Retina (tissue), 1 donor: ENCODE measurements around the gene HLA-DRA.

Experiments used
- DNase-seq: peaks from one replicate; pipeline ENCODE4 v3.0.0-alpha.2; 2016

HLA-DRA gene

GRCh38 chr6:32439602-32440214 is at the start of gene HLA-DRA:
HLA-DRA (plus strand) TSS chr6:32439887; CDS start chr6:32439951, 64 bp downstream.
- DNase-seq = peak; percentile 72

- no peak for DNase-seq
Observed at GRCh38 chr6:32391505-32391904, 48.2 kb upstream of the HLA-DRA start.

- DNase-seq = no peak
Observed at GRCh38 chr6:32393665-32394420, 45.8 kb upstream of the HLA-DRA start.

- no peak for DNase-seq
Observed at GRCh38 chr6:32396028-32396427, 43.7 kb upstream of the HLA-DRA start.

GRCh38 chr6:32397252-32397920 is 42.3 kb upstream of the HLA-DRA start:
- no peak for DNase-seq

GRCh38 chr6:32401284-32401963 is 38.3 kb upstream of the HLA-DRA start:
- DNase-seq = no peak

GRCh38 chr6:32402812-32403211 is 36.9 kb upstream of the HLA-DRA start:
- no peak for DNase-seq

- no peak for DNase-seq
Observed at GRCh38 chr6:32405656-32406055, 34.0 kb upstream of the HLA-DRA start.

- DNase-seq = no peak
Observed at GRCh38 chr6:32406197-32406596, 33.5 kb upstream of the HLA-DRA start.

- no peak for DNase-seq
Observed at GRCh38 chr6:32406857-32407256, 32.8 kb upstream of the HLA-DRA start, which contains the start of gene BTNL2. BTNL2 (minus strand) TSS chr6:32407181; CDS start chr6:32407123, 58 bp downstream.

- no peak for DNase-seq
Observed at GRCh38 chr6:32410906-32411305, 28.8 kb upstream of the HLA-DRA start.

GRCh38 chr6:32411566-32412327 is 27.9 kb upstream of the HLA-DRA start:
- DNase-seq = no peak

- DNase-seq = peak; percentile 85
Observed at GRCh38 chr6:32413427-32414047, 26.1 kb upstream of the HLA-DRA start.

GRCh38 chr6:32415521-32416019 is 24.1 kb upstream of the HLA-DRA start:
- DNase-seq = peak; percentile 82

GRCh38 chr6:32416036-32416435 is 23.7 kb upstream of the HLA-DRA start:
- DNase-seq = no peak

- no peak for DNase-seq
Observed at GRCh38 chr6:32424589-32425300, 14.9 kb upstream of the HLA-DRA start.

- no peak for DNase-seq
Observed at GRCh38 chr6:32426338-32426737, 13.3 kb upstream of the HLA-DRA start.

GRCh38 chr6:32427218-32427617 is 12.5 kb upstream of the HLA-DRA start:
- DNase-seq = no peak

GRCh38 chr6:32427934-32428474 is 11.7 kb upstream of the HLA-DRA start:
- no peak for DNase-seq

- DNase-seq = no peak
Observed at GRCh38 chr6:32430179-32430578, 9.5 kb upstream of the HLA-DRA start.

GRCh38 chr6:32431142-32431541 is 8.5 kb upstream of the HLA-DRA start:
- DNase-seq = no peak
